Stimulated activated naive CD8-positive, alpha-beta T cell treated with anti-CD3 and anti-CD28 coated beads, Interleukin-15, amount 100 ng/mL, for 72 hours (primary cell): ENCODE measurements around the gene ANKS1B.

ENCODE experiments used
- ATAC-seq: fragments of 150-1000 bp; cut with Tn5 transposase; 2 replicates; pipeline ENCODE4 v1.10.0; 2021; ENCODE audit warnings: mild to moderate bottlenecking, moderate library complexity
- DNase-seq, 2 donors: peaks; one replicate each; pipeline ENCODE4 v3.0.0; 2021 to 2022
- H3K27ac Mint-ChIP-seq, 2 donors: one replicate each; pipeline ENCODE4 v1.8.0; 2022; ENCODE audit warnings: mild to moderate bottlenecking in 2 of 2, mixed read lengths in 2 of 2, moderate library complexity in 2 of 2
- H3K27me3 Mint-ChIP-seq: one replicate; pipeline ENCODE4 v1.8.0; 2022; ENCODE audit warnings: mixed read lengths
- H3K4me1 Mint-ChIP-seq: one replicate; pipeline ENCODE4 v1.8.0; 2022; ENCODE audit warnings: mild to moderate bottlenecking, mixed read lengths
- H3K4me3 Mint-ChIP-seq, 2 donors: one replicate each; pipeline ENCODE4 v1.8.0; 2022; ENCODE audit warnings: mild to moderate bottlenecking in 2 of 2, mixed read lengths in 2 of 2, moderate library complexity in 1 of 2
- H3K9me3 Mint-ChIP-seq, 2 donors: one replicate each; pipeline ENCODE4 v1.8.0; 2022; ENCODE audit warnings: mixed read lengths in 2 of 2

The ANKS1B gene

GRCh38 chr12:98818239-98818638 lies 1166.5 kb downstream of the ANKS1B start:
- Mint-ChIP-seq H3K27me3 (peaks cover 32% of the 10 kb centered on the region), H3K4me1 (no peaks in the 10 kb centered on the region)
- ATAC-seq: no peak

GRCh38 chr12:98817742-98818141 lies 1167.0 kb downstream of the ANKS1B start:
- Mint-ChIP-seq H3K27me3 (peaks cover 32% of the 10 kb centered on the region), H3K4me1 (no peaks in the 10 kb centered on the region)
- ATAC-seq: no peak

More at GRCh38 chr12:98818239-98818638, 1166.5 kb downstream of the ANKS1B start:
- no peak for DNase-seq
- Mint-ChIP-seq H3K4me3 (no peak overlapping the region), H3K27ac (no peak overlapping the region), H3K9me3 (no peaks in the 10 kb centered on the region)

DNA sequence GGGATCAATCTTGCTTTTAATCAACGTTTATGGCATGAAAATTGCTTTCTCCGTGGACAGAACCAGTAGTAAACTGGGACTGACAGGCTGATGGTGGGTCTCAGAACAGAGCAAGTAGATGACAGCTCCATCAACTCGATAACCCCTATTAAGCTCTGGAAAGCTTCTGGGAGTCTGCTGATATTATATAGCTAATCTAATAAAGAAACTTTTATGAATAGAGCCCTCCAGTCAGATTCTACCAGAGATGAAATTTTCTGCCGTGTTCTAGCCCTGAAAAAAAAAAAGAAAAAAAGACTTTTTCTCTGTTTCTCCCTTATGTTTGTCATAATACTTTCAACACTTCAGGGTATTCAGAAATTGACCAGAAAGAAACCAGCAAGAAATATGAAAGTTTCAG lies 1168.0 kb downstream of the ANKS1B start:
- Mint-ChIP-seq H3K27ac (no peak overlapping the region), H3K4me3 (no peak overlapping the region), H3K9me3 (no peaks in the 10 kb centered on the region), H3K4me1 (no peaks in the 10 kb centered on the region), H3K27me3 (peaks cover 32% of the 10 kb centered on the region)
- DNase-seq (no peak), ATAC-seq (no peak)

More at GRCh38 chr12:98817742-98818141, 1167.0 kb downstream of the ANKS1B start:
- H3K27ac Mint-ChIP-seq: no peak overlapping the region
- no peak overlapping the region for H3K4me3 Mint-ChIP-seq
- H3K9me3 Mint-ChIP-seq: no peaks in the 10 kb centered on the region
- DNase-seq: no peak

GRCh38 chr12:98814254-98814653 lies 1170.5 kb downstream of the ANKS1B start:
- Mint-ChIP-seq H3K4me3 (no peak overlapping the region), H3K27me3 (peaks cover 44% of the 10 kb centered on the region), H3K4me1 (no peaks in the 10 kb centered on the region), H3K9me3 (no peaks in the 10 kb centered on the region), H3K27ac (no peak overlapping the region)
- ATAC-seq: no peak
- no peak for DNase-seq

- Mint-ChIP-seq H3K4me3 (no peak overlapping the region), H3K4me1 (no peaks in the 10 kb centered on the region), H3K27me3 (peaks cover 43% of the 10 kb centered on the region), H3K27ac (no peak overlapping the region), H3K9me3 (no peaks in the 10 kb centered on the region)
- DNase-seq: no peak
- ATAC-seq: no peak
Observed at GRCh38 chr12:98812225-98812624, 1172.5 kb downstream of the ANKS1B start.

DNA sequence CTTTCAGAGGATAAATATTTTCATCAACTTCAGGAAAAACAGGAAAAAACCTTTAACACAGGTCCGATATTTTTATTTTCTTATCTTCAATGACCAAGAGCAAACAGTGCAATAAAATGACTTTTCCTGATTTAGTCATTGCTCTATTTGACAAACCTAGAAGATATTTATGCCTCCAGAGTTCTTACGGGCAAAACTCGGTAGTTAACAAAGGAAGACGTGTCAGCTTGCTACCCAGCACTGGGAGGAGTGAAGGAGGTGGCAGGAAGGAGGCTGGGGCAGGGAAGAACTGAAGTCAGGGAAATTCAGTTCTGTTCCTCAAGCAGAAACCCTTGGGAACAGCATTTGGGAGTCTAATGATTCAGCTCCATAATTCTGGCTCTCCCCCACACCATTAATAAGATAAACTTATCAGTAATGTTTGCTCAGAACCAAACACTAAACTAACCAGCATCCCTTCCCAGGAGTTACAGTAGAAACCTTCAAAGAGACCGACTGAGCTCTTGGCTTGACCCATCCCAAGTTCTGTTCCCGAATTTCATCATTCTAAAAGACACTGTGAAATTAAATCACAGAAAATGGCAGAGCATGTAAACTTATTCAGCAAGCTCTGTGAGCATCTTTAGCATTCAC lies 1176.4 kb downstream of the ANKS1B start:
- Mint-ChIP-seq H3K4me1 (no peaks in the 10 kb centered on the region), H3K9me3 (no peaks in the 10 kb centered on the region), H3K27me3 (peaks cover 21% of the 10 kb centered on the region), H3K4me3 (no peak overlapping the region), H3K27ac (no peak overlapping the region)
- ATAC-seq (no peak), DNase-seq (no peak)

GRCh38 chr12:98807187-98807586 lies 1177.5 kb downstream of the ANKS1B start:
- no peaks in the 10 kb centered on the region for H3K4me1 Mint-ChIP-seq
- no peak overlapping the region for H3K4me3 Mint-ChIP-seq
- H3K27ac Mint-ChIP-seq: no peak overlapping the region
- H3K27me3 Mint-ChIP-seq: peaks cover 21% of the 10 kb centered on the region
- ATAC-seq (no peak), DNase-seq (no peak)
- H3K9me3 Mint-ChIP-seq: no peaks in the 10 kb centered on the region

- ATAC-seq (no peak), DNase-seq (no peak)
Observed at GRCh38 chr12:98803468-98804209, 1181.1 kb downstream of the ANKS1B start.

GRCh38 chr12:98799822-98800221 lies 1184.9 kb downstream of the ANKS1B start:
- Mint-ChIP-seq H3K27me3 (peaks cover 15% of the 10 kb centered on the region), H3K9me3 (no peaks in the 10 kb centered on the region), H3K4me1 (no peaks in the 10 kb centered on the region), H3K27ac (no peak overlapping the region), H3K4me3 (no peak overlapping the region)
- ATAC-seq (no peak), DNase-seq (no peak)

More at GRCh38 chr12:98803468-98804209, 1181.1 kb downstream of the ANKS1B start:
- Mint-ChIP-seq H3K27me3 (peaks cover 8% of the 10 kb centered on the region), H3K4me1 (no peaks in the 10 kb centered on the region), H3K4me3 (no peak overlapping the region), H3K9me3 (no peaks in the 10 kb centered on the region), H3K27ac (no peak overlapping the region)

- H3K4me1 Mint-ChIP-seq: no peaks in the 10 kb centered on the region
- no peaks in the 10 kb centered on the region for H3K9me3 Mint-ChIP-seq
- H3K27ac Mint-ChIP-seq: no peak overlapping the region
- peaks cover 15% of the 10 kb centered on the region for H3K27me3 Mint-ChIP-seq
- ATAC-seq (no peak), DNase-seq (no peak)
- no peak overlapping the region for H3K4me3 Mint-ChIP-seq
Observed at GRCh38 chr12:98799146-98799810, 1185.5 kb downstream of the ANKS1B start.

DNA sequence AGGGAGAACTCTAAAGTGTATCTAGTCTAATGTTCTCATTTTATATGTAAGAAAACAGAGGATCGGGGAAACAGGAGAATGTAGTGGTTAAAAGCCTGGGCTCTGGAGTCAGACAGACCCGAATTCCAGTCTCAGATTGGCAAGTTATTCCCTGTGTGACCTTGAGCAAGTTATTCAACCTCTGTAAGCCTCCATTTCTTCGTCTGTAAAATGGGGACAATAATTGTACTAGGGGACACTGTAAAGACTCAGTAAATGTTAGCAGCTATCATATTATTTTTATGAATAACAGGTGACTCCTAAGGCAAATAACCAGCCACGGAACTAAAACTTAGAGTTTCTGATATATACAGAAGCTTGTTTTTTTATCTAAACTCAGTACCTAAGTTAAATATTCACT lies 1187.5 kb downstream of the ANKS1B start:
- DNase-seq (no peak), ATAC-seq (no peak)
- Mint-ChIP-seq H3K27ac (no peak overlapping the region), H3K4me1 (no peaks in the 10 kb centered on the region), H3K9me3 (no peaks in the 10 kb centered on the region), H3K4me3 (no peak overlapping the region), H3K27me3 (peaks cover 25% of the 10 kb centered on the region)

DNA sequence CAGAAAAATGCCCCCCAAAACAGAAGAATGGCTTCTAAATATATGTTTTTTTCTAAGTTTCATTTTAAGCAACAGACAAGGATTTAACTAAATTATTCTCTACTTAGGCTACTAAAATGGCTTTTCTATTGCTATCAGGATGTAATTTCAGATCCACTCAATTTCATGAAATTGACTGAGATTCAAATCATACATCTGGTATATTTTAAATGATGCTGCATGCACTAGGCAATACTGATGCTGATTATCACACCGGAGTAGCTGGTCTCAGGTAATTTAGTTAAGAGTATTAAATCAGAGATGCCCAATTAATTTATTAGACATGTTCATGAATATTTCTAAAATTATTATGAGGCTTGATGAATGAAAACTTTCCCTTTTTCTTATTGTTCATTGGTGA lies 1188.0 kb downstream of the ANKS1B start:
- DNase-seq: no peak
- Mint-ChIP-seq H3K27ac (no peak overlapping the region), H3K9me3 (no peaks in the 10 kb centered on the region), H3K4me1 (no peaks in the 10 kb centered on the region), H3K4me3 (no peak overlapping the region), H3K27me3 (peaks cover 25% of the 10 kb centered on the region)
- ATAC-seq: no peak

DNA sequence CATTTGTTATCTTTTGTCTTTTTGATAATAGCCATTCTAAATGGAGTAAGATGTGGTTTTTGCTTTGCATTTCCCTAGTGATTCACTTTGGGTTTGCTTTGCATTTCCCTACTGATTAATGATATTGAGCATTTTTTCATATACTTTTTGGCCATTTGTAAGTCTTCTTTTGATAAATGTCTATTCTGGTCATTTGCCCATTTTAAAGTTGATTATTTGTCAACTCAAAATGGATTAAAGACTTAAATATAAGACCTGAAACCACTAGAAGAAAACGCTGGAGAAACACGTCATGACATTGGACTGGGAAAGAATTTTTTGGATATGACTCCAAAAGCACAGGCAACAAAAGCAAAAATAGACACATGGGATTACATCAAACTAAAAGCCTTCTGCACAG lies 1191.6 kb downstream of the ANKS1B start:
- ATAC-seq: no peak
- Mint-ChIP-seq H3K9me3 (no peaks in the 10 kb centered on the region), H3K4me1 (no peaks in the 10 kb centered on the region), H3K27me3 (peaks cover 29% of the 10 kb centered on the region), H3K27ac (no peak overlapping the region), H3K4me3 (no peak overlapping the region)
- DNase-seq: no peak

GRCh38 chr12:98791406-98791805 lies 1193.3 kb downstream of the ANKS1B start:
- no peaks in the 10 kb centered on the region for H3K4me1 Mint-ChIP-seq
- no peak overlapping the region for H3K4me3 Mint-ChIP-seq
- H3K9me3 Mint-ChIP-seq: no peaks in the 10 kb centered on the region
- ATAC-seq (no peak), DNase-seq (no peak)
- no peak overlapping the region for H3K27ac Mint-ChIP-seq
- peaks cover 27% of the 10 kb centered on the region for H3K27me3 Mint-ChIP-seq

DNA sequence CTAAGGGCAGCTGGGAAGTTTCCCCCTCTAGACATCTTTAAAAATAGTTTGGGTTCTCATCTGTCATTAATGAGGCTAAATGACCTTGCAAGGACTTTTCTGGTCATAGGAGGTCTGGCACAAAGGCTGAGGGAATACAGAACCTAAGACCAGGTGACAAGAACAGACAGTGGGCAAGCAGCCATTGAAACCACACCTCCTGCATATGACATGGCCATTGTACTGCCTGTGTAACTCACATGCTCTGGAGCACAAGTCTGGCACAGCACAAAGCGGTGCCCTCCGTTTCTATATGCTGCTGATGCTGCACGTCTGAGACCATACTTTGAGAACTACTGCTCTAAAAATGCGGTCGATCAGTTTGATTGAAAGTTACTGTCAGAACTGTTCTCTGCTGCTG lies 1196.3 kb downstream of the ANKS1B start:
- Mint-ChIP-seq H3K27ac (no peak overlapping the region), H3K9me3 (peaks cover 4 to 5% of the 10 kb centered on the region in 2 donors), H3K4me3 (no peak overlapping the region), H3K4me1 (no peaks in the 10 kb centered on the region), H3K27me3 (peaks cover 43% of the 10 kb centered on the region)
- DNase-seq: no peak
- ATAC-seq: no peak

DNA sequence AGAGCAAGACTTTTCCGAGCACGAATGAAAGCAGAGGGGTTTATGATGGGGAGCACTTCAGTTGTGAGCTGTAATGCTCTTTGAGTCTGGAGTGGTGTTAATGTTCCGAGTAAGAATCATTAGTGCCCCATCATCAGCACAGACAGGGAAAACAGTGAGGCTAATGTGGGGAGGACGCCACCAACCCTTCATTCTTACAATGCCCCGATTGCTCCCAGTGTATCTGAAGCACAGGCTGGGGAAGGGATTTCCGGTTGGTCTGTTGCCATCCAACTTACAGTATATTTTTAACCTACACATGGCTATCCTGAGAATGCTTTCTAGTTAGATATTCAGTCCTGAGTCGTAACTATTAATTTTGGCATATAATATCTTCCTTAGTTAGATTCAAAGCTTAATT lies 1198.1 kb downstream of the ANKS1B start:
- Mint-ChIP-seq H3K4me3 (no peak overlapping the region), H3K27ac (no peak overlapping the region), H3K9me3 (peaks cover 4 to 5% of the 10 kb centered on the region in 2 donors), H3K27me3 (peaks cover 39% of the 10 kb centered on the region), H3K4me1 (no peaks in the 10 kb centered on the region)
- ATAC-seq (no peak), DNase-seq (no peak)
